Measurements from ENCODE around the gene DOCK9. TPM values are rescaled to one million over a fixed set of nuclear protein-coding genes. Genes with fewer than 3 reads are reported as not detected.

The DOCK9 gene
- polyA plus RNA-seq, 1 of the 3 experiments (the other 2 are of a cell fraction), result 16.6 TPM

DNA sequence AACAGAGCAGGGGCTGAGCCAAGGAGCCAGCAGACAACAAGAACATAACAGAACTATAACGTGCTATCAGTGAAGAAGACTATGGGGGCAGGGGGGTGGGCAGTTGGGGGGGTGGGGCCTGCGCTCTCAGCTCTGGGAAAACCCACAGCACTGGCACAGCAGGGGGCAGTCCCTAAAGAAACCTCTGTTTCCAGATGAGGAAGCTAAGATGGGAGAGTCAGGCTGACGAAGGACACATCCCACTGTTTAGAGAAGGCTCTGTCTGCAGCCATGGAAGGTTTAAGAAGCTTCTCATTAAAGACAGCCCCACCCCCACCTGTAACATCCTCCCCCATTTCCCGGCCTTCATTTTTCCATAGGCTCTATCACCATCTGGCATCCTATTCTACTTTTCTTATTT is 7.1 kb upstream of the DOCK9 start:
- no peak overlapping the region for H3K4me2 ChIP-seq
- peaks cover 0 to 5% of the 10 kb centered on the region in 2 experiments; a peak in 2 of 4 replicates for H3K4me1 ChIP-seq (ENCODE audit: control insufficient read depth in 1 of 2, insufficient read depth in 2 of 2, low read depth in 1 of 2, low read length in 1 of 2)
- POLR2A ChIA-PET, result no interaction called here
- no peaks in the 10 kb centered on the region for H4K20me1 ChIP-seq (ENCODE audit: insufficient read depth)
- H3K36me3 ChIP-seq (replicated peaks in 1 of 2; ENCODE audit: control insufficient read depth in 1 of 2, insufficient read depth in 2 of 2, low read length in 1 of 2), result no peaks in the 10 kb centered on the region
- no peaks in the 10 kb centered on the region for H3F3A ChIP-seq (replicated peaks; ENCODE audit: insufficient read depth)
- no peak overlapping the region for H3K27ac ChIP-seq (ENCODE audit: low read depth in 2 of 2, low read length in 1 of 2)
- no peak overlapping the region for H3K9ac ChIP-seq
- TF ChIP-seq USF2 (IDR thresholded peaks at IDR 0.05; ENCODE audit: borderline replicate concordance, low read depth, low read length) (no peak), MEF2A (IDR thresholded peaks at IDR 0.05; ENCODE audit: borderline replicate concordance, low read depth) (no peak), GATA2 (CRISPR knock-in tag; IDR thresholded peaks at IDR 0.05) (no peak), POLR2AphosphoS5 (IDR thresholded peaks at IDR 0.05; ENCODE audit: low read depth, low read length) (no peak)
- H3K4me3 ChIP-seq (ENCODE audit: low read depth in 2 of 2, low read length in 1 of 2), result no peak overlapping the region
- H3K79me2 ChIP-seq (ENCODE audit: insufficient read depth), result no peaks in the 10 kb centered on the region
- H2AFZ ChIP-seq (ENCODE audit: low read depth), result no peak overlapping the region
- no peaks in the 10 kb centered on the region for H3K9me2 ChIP-seq
- no peaks in the 10 kb centered on the region for H3K9me3 ChIP-seq
- CTCF ChIA-PET, result interaction anchor here (0.6 to 1.1 kb wide), 2 partner anchors 22 to 475 kb away, joined by 3 read pairs; no protein-coding TSS in a partner anchor
- no peak for DNase-seq
- H3K27me3 ChIP-seq (ENCODE audit: insufficient read depth), result no peaks in the 10 kb centered on the region
- WGBS (ENCODE audit: low lambda C conversion rate), result 85% methylated on average over 3 of the region's 4 CpGs

GRCh38 chr13:98984118-98984517 is 6.3 kb upstream of the DOCK9 start:
- Histone ChIP-seq H3K4me2 (no peak overlapping the region), H3K9ac (no peak overlapping the region), H3K79me2 (ENCODE audit: insufficient read depth) (no peaks in the 10 kb centered on the region), H3F3A (replicated peaks; ENCODE audit: insufficient read depth) (no peaks in the 10 kb centered on the region), H4K20me1 (ENCODE audit: insufficient read depth) (no peaks in the 10 kb centered on the region), H3K9me2 (no peaks in the 10 kb centered on the region), H2AFZ (ENCODE audit: low read depth) (no peak overlapping the region), H3K9me3 (no peaks in the 10 kb centered on the region), H3K36me3 (replicated peaks in 1 of 2; ENCODE audit: control insufficient read depth in 1 of 2, insufficient read depth in 2 of 2, low read length in 1 of 2) (no peaks in the 10 kb centered on the region), H3K27ac (ENCODE audit: low read depth in 2 of 2, low read length in 1 of 2) (no peak overlapping the region), H3K27me3 (ENCODE audit: insufficient read depth) (no peaks in the 10 kb centered on the region), H3K4me1 (ENCODE audit: control insufficient read depth in 1 of 2, insufficient read depth in 2 of 2, low read depth in 1 of 2, low read length in 1 of 2) (peaks cover 0 to 5% of the 10 kb centered on the region in 2 experiments; a peak in 2 of 4 replicates), H3K4me3 (ENCODE audit: low read depth in 2 of 2, low read length in 1 of 2) (no peak overlapping the region)
- ChIA-PET CTCF (interaction anchor here (1.1 kb wide), 1 partner anchor 21 kb away, joined by 3 read pairs; no protein-coding TSS in a partner anchor), POLR2A (no interaction called here)
- WGBS (ENCODE audit: low lambda C conversion rate), result 78% methylated on average over 2 of the region's 2 CpGs
- DNase-seq, result no peak
- TF ChIP-seq SIN3A (IDR thresholded peaks at IDR 0.05; ENCODE audit: borderline replicate concordance, low read depth, low read length) (no peak), CHD2 (IDR thresholded peaks at IDR 0.05; ENCODE audit: low read length, partially characterized antibody) (no peak), MEF2A (IDR thresholded peaks at IDR 0.05; ENCODE audit: borderline replicate concordance, low read depth) (no peak), NRF1 (IDR thresholded peaks at IDR 0.05; ENCODE audit: low read depth, low read length) (no peak), USF2 (IDR thresholded peaks at IDR 0.05; ENCODE audit: borderline replicate concordance, low read depth, low read length) (no peak), GABPA (IDR thresholded peaks at IDR 0.05; ENCODE audit: low read depth) (no peak), USF1 (IDR thresholded peaks at IDR 0.05; ENCODE audit: borderline replicate concordance, low read depth) (no peak)
- TF ChIP-seq, protein P1, sequence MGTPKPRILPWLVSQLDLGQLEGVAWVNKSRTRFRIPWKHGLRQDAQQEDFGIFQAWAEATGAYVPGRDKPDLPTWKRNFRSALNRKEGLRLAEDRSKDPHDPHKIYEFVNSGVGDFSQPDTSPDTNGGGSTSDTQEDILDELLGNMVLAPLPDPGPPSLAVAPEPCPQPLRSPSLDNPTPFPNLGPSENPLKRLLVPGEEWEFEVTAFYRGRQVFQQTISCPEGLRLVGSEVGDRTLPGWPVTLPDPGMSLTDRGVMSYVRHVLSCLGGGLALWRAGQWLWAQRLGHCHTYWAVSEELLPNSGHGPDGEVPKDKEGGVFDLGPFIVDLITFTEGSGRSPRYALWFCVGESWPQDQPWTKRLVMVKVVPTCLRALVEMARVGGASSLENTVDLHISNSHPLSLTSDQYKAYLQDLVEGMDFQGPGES (IDR thresholded peaks at IDR 0.05; ENCODE audit: low read depth, low read length), result no peak

Data from SK-N-SH (cell line).